ACHN (cell line): ENCODE data around the gene C14orf180.
"Not testable (repeated sequence)": the region's sequence is repeated elsewhere in the genome, so short reads cannot be mapped to it uniquely, and the experiment has no call there.

Experiments used
- DNase-seq: peaks from one replicate; pipeline ENCODE4 v3.0.0-alpha.2; 2015
- in situ Hi-C: cut with HindIII; loops from 2 replicates; pipeline ENCODE4 v1.10.0; 2017; ENCODE audit warnings: low sequenced_read_pairs, low pct_ligation_motif_present, low pct_unique_long_range_greater_than_20kb

The C14orf180 gene

DNA sequence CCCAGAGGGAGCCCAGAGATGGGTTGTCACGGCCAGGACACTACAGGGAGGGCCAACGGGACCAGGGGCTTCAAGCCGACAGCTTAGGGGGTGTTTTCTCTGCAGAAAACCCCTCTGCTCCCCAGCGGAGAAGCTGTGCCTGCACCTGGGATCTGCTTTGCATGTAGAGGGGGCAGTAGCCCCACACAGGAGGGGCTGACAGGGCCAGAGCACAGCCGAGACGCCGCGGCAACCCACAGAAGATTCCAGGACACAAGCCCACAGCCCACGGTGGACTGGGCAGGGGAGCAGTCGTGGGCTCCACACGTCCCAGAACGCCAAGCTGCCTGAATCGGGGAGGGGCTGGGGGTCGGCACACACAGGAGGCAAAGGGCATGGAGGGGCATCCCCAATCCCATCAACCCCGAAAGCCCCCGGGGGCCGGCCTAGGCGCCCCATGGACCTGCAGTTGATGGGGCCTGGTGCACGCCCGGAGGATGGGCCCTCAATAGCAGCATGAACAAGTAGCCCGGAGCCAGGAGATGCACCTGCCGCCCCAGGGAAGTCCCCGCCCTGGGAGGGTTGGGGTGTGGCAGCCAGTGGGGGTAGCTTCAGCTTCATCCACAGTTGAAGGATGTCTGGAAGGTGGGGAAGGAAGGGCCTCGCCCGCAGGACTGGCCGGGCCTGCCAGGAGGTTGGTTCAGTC lies 55.5 kb downstream of the C14orf180 start:
- DNase-seq = no peak
- in situ Hi-C loops = no loop called here

GRCh38 chr14:104635717-104636116 lies 56.2 kb downstream of the C14orf180 start:
- no peak for DNase-seq
- in situ Hi-C loops = no loop called here

GRCh38 chr14:104636131-104636530 lies 56.6 kb downstream of the C14orf180 start:
- no peak for DNase-seq

DNA sequence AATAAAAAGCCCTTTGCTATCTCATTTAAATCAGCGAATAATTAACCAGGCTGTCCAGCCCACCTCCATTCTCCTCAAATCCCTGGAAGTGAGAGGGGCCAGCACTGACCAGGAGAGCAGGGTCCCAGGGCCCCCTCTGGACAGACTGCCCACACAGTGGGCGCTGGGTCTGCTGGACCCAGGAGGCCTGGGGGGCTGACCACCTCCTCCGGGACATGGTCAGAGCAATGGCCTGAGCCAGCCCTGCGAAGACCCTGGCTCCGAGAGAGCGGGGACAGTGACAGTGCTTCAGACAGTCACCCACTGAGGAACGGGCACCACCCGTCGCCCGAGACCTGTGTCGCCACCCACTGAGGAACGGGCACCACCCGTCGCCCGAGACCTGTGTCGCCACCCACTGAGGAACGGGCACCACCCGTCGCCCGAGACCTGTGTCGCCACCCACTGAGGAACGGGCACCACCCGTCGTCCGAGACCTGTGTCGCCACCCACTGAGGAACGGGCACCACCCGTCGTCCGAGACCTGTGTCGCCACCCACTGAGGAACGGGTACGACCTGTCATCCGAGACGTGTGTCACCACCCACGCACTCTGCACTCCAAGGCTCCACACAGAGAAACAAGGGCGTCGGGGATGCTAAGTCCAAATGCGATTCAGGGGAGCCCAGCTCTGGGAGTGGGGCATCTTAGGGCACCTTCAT lies 57.4 kb downstream of the C14orf180 start:
- DNase-seq, in situ Hi-C loops: not testable (repeated sequence)

More at GRCh38 chr14:104636131-104636530, 56.6 kb downstream of the C14orf180 start:
- in situ Hi-C loops = no loop called here

- no peak for DNase-seq
Measured at GRCh38 chr14:104637546-104638003, 58.0 kb downstream of the C14orf180 start.

DNA sequence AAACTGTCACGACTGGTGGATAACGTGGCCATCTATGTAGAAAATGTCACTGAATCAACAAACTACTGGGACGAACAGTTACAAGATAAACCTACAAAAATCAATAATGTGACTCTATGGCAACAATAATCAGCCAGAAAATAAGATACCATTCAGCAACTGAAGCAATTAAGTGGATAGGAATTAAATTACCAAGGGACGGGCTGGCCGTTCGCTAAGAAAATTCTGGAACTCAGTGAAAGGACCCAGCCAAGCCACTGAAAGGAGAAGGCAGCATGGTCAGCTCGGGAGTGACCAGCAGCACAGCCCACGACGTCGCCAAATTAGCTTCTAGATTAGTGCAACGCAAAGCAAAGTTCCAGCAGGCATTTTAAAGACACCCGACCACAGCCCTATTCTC lies 58.6 kb downstream of the C14orf180 start:
- in situ Hi-C loops = no loop called here
- DNase-seq = no peak

More at GRCh38 chr14:104637546-104638003, 58.0 kb downstream of the C14orf180 start:
- in situ Hi-C loops = no loop called here

DNA sequence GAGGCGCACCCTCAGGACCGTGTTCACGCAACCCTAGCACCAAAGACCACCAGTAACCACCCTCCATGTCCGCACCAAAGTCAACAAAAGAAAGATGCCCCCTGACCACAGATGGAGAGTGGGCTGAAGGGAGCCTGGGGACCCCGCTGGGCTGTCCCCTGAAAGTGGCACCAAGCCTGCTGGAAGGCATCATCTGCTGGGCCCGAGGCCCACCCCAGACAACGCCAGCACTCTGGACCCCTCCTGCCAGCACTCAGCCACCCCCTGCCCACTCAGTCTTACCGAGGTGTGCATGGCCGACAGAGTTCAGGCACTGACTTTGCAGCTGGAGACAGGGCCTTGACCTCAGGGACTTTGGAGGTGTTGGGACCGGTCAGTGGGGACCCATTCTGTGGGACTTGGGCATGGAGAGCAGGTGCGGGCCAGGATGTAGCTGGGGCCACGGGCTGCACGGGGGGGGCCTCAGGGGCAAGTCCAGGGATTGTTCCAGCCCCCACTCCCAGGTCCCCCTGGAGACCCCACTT lies 59.4 kb downstream of the C14orf180 start:
- in situ Hi-C loops = no loop called here
- DNase-seq = no peak

- in situ Hi-C loops = no loop called here
- no peak for DNase-seq
Measured at GRCh38 chr14:104639471-104639870, 59.9 kb downstream of the C14orf180 start.
